ENCODE data around the gene KRTAP29-1.
"Not testable (repeated sequence)": the region's sequence is repeated elsewhere in the genome, so short reads cannot be mapped to it uniquely, and the experiment has no call there.

KRTAP29-1 gene

DNA sequence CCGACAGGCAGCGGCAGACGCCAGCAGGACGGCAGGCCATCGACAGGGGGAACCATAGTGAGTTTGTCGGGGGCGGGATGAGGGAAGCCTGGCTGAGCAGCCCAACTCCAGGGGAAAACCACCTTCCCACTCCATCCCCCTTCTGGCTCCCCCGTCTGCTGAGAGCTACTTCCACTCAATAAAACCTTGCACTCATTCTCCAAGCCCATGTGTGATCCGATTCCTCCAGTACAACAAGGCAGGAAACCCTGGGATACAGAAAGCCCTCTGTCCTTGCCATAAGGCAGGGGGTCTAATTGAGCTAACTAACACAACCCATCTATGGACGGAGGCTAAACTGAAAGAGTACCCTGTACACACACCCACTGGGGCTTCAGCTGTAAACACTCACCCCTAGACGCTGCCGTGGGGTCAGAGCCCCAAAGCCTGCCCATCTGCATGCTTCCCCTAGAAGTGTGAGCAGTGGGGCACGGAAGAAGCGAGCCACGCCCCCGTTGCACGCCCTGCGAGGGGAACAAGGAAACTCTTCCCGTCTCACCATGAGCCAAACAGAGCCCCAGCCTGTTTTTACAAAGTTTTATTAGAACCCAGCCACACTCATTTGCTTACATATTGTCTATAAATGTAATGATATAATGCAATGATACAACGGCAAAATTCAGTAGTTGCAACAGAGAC is 4.1 kb downstream of the KRTAP29-1 start:
- DNase-seq: no peak

- no peak for DNase-seq
These were observed 5.8 kb downstream of the KRTAP29-1 start for GRCh38 chr17:41296846-41297245.

DNA sequence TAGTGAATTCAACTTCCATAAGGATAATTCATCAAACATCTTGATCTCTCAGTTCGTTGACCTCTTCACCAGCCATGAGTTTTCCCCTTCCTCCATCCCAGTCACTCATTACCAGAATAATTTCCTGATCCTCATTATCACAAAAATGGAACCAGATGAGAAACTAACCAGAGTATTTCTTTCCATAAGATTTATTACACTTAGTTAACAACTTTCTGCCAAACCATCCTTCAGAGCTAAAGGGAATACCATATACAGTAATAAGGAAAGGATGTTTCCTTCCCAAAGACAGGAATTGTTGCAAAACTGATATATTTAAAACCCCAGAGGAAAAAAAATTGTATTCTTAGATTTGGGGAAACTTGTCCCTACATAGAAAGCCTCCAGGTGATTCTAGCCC is 8.6 kb downstream of the KRTAP29-1 start:
- no peak for DNase-seq

GRCh38 chr17:41287050-41287449 is 15.6 kb downstream of the KRTAP29-1 start:
- DNase-seq: no peak

DNA sequence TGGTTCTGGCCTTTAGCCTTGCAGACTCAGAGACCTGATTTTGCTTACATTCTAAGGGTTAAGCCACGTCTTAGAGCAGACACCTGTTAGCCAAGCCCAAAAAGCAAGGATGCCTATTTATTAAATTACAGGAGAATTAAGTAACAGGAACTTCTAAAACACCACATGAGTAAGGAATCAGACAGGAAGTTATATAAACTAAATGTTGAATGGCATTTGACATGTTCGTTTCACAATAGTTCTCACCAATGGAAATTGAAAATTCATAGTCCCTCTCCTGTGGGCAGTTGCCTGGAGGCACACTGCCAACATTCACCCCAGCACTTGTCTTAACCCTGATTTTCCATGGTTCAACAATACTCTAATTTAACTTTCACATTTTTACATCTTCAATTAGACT is 18.1 kb downstream of the KRTAP29-1 start:
- DNase-seq: no peak

DNA sequence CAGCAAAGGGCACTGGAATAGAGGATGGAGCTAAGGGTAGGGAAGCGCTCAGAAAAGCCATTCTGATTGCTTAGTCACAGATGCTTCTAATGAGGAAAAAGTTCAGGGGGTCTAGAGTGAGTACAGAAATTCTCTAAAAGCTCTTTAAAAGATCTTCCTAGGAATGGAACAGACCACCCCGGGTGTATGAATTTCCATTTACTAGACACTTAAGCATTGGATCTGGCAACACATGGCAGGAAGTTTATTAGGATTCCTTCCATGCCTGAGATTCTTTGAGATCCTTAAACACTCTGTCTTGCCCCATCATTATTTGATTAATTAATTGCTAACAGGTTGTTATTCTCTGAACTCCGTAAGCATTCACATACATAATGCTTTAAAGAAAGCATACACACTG is 18.6 kb downstream of the KRTAP29-1 start:
- DNase-seq: no peak

DNA sequence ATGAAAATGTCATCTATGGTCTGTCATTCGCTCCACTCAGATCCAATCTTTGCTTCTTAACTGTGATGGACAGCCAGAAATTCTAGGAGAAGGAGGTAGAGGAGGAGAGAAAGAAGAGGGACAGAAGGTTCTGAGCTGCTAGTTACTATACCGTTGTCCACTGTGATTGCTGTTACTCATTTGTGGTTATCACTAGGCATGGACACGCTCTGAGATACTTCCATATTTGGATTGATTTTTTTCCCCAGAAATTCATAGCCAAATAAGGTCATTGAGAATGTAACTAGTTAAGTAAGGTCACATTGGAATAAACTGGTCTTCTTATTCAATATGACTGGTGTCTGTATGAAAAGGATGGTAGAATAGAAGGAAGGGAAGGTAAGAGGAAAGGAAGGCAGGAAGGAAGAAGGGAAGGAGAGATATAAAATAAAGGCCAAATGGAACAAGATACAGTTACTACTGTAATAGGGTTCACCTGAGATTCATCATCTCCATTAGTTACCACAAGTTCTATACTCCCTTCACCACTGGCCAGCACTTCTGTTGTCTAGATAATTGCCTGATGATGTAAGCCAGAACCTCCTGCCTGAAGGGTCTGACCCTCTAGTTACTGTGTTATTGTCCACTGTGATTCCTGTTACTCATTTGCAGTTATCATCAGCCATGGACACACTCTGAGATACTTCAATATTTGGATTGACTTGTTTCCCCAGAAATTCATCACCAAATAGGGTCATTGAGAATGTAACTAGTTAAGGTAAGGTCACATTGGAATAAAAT is 24.3 kb downstream of the KRTAP29-1 start:
- no peak for DNase-seq

GRCh38 chr17:41275648-41276190 is 26.9 kb downstream of the KRTAP29-1 start, which contains the start of gene KRTAP9-7:
KRTAP9-7 (plus strand) TSS chr17:41275698; CDS start chr17:41275698, 0 bp downstream.
- DNase-seq: not testable (repeated sequence)

GRCh38 chr17:41271858-41272257 is 30.8 kb downstream of the KRTAP29-1 start:
- no peak for DNase-seq

- DNase-seq: not testable (repeated sequence)
These were observed 31.3 kb downstream of the KRTAP29-1 start for GRCh38 chr17:41271323-41271722.

DNA sequence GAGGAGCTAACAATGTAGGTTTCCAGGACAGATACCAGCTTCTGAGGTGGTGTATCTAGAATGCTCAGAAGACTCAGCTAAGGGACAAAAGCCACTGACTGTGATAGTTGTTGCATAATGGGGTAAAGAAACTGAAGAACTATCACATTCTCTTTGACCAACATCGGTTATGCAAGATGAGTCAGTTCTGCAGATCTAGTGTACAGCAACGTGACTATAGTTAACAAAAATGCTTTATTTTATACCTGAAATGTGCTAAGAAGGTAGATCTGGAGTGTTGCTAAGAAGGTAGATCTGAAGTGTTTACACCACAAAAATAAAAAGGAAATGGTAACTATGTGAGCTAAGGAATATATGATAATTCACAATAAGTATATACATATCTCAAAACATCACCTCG is 34.9 kb downstream of the KRTAP29-1 start:
- DNase-seq: no peak

DNA sequence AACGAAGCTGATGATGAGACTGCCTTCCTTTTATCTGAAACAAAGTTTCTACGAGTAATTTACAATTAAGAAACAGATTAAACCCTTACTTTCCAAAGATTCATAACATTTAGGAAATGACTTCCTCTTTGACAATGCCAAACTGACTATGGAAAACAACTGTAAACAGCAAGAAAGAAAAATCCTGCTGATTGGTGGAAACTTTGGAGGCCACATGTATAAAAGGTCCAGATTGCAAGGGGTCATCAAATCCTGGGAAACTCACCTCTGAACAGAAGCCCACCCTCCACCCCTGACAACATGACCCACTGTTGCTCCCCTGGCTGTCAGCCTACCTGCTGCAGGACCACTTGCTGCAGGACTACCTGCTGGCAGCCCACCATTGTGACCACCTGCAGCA is 37.6 kb downstream of the KRTAP29-1 start, which contains the start of gene KRTAP9-6:
Gene KRTAP9-6 (plus strand): TSS at position 301 of the 400 bp plus-strand sequence. CDS start 0 bp downstream, at position 301.
- no peak for DNase-seq

GRCh38 chr17:41264599-41264998 is 38.1 kb downstream of the KRTAP29-1 start:
- DNase-seq: no peak

DNA sequence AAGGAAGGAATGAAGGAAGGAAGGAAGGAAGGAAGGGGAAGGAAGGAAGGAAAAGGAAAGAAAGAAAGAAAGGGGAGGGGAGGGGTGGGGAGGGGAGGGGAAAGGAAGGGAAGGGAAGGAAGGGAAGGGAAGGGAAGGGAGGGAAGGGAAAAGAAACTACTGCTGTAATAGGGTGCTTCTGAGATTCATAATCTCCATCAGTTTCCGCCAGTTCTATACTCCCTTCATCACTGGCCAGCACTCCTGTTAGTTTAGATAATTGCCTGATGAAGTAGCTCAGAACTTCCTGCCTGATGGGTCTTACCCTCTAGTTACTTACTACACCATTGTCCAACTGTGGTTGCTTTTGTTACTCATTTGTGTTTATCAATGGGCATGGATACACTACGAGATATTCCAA is 39.4 kb downstream of the KRTAP29-1 start:
- no peak for DNase-seq

DNA sequence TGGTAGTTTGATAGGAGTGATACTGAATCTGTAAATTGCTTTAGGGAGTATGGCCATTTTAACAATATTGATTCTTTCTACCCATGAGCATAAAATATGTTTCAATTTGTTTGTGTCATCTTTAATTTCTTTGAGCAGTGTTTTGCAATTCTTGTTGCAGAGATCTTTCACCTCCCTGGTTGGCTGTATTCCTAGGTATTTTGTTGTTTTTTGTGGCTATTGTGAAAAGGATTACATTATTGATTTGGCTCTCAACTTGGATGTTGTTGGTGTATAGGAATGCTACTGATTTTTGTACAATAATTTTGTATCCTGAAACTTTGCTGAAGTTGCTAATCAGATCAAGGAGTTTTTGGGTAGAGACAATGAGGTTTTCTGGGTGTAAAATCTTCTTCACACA is 44.2 kb downstream of the KRTAP29-1 start:
- no peak for DNase-seq

DNA sequence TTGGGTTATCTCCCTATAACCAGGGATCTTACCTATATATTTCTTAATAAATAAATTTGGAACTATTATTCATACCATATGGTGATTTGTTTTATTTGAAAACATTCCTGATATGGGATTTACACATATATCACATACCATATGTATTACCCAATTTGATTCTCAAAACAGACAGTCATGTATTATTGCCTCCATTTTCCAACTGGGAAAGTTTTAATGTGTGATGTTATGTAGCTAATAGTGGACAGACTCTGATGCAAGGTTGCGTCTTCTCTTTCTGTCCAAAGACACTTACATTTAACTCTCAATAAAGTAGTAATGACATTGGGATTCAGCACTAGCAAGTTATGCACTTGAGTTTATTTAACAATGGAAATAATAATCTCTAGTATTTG is 46.4 kb downstream of the KRTAP29-1 start:
- DNase-seq: no peak

- not testable (repeated sequence) for DNase-seq
These were observed 47.0 kb downstream of the KRTAP29-1 start, which contains the start of gene KRTAP9-9 for GRCh38 chr17:41255381-41256290. KRTAP9-9 (plus strand) TSS chr17:41255384.

- DNase-seq: no peak
These were observed 47.8 kb downstream of the KRTAP29-1 start for GRCh38 chr17:41254861-41255260.

All from C1 segment of cervical spinal cord (tissue), 14 donors.